SIG-M5 treated with dmso at 0.1 percent for 504 hours (cell line): ENCODE data around the gene ZNF627.
A peak's percentile ranks its signal among the peaks of the same experiment; 100 is the strongest.
"Not testable (repeated sequence)": the region's sequence is repeated elsewhere in the genome, so short reads cannot be mapped to it uniquely, and the experiment has no call there.

ENCODE experiments used
- DNase-seq: peaks from one replicate; lab custom pipeline; 2025; ENCODE audit not compliant: unreplicated experiment; lab: John Stamatoyannopoulos, UW

ZNF627 gene

DNA sequence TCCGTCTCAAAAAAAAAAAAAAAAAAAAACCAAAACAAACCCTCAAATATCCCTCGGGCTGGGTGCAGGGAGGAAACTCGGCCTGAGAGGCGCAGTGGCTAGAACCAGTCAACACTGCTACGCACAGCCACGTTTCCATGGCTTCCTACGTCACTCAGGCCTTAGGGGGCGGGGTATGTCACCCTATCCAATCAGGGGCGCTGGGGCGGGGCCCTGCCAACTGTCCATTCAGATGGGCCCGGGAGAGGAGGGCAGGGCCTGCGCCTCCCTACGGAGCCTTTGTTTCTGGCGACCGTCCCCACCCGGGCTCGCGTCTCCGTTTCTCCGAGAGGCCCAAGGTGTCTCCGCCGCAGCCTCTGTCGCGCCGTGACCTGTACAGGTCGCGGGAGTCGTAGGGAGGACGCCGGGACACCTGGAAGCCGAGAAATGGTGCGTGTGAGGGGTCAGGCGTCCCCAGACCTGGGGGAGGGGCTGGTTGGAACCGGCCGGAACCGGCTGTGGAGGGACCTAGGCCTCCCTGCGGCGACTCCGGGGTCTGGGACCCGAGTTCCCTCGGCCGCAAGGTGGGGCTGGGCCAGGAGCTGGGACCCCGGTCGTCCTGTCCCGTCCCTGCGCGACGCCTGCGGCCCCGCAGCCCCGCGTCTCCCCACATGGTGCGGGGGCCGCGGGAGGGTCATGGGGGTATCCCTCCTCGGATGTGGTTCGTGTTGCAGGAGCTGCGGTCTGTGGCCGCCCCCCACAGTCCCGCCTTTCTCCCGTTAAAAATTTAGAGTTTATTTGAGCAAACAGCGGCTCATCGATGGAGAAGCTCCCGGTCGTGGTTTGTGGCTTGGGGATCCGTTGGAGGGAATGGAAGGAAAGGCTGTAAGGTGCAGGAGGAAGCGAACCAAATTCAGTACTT is at the start of gene ZNF627:
Gene ZNF627 (plus strand): TSS at position 282 of the 901 bp plus-strand sequence. CDS start 145 bp downstream, at position 427.
- peak; percentile 94 for DNase-seq

DNA sequence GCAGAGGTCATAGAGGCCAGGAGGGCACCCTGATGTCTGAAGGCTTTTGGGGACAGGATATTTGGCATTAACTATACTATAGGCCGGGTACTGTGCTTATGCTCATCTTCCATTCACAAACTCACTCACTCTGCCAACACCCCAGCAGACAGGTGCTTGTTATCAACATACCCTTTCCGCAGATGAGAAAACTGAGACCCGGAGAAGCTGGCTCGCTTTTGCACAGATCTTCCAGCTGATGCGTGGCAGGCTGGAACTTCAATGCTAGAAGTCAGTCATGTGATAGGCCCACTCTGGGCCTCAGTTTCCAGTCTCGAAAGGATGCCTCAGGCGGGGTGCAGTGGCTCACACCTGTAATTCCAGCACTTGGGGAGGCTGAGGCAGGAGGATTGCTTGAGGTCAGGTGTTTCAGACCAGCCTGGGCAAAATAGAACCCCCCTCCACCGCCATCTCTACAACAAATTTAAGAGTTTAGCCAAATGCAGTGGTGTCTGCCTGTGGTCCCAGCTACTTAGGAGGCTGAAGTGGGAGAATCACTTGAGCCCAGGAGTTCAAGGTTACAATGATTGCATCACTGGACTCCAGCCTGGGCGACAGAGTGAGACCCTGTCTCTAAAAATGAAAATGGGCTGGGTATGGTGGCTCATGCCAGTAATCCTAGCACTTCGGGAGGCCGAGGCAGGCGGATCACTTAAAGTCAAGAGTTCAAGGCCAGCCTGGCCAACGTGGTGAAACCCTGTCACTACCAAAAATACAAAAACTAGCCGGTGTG is 49.2 kb upstream of the ZNF627 start:
- no peak for DNase-seq

DNA sequence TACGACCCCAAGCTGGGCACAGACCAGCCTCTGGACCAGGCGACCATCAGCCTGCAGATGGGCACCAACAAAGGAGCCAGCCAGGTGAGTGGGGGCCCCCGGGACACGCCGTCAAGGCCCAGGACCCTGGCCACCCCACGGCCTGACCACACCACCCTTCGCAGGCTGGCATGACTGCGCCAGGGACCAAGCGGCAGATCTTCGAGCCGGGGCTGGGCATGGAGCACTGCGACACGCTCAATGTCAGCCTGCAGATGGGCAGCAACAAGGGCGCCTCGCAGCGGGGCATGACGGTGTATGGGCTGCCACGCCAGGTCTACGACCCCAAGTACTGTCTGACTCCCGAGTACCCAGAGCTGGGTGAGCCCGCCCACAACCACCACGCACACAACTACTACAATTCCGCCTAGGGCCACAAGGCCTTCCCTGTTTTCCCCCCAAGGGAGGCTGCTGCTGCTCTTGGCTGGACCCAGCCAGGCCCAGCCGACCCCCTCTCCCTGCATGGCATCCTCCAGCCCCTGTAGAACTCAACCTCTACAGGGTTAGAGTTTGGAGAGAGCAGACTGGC is 47.8 kb upstream of the ZNF627 start:
- DNase-seq = no peak

DNA sequence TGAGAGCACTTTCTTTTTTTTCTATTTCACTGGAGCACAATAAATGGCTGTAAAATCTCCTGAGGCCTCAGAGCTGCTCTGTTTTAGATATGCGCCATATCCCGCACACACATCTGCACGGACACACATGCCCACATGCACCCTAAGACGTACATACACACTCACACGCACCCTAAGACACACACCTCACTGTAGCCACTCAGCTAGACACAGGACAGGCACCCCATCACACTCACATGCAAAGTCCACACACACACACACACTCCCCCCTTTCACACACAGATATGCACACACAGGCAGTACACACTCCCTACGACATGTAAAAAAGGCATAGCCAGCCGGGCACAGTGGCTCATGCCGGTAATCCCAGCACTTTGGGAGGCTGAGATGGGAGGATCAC is 47.0 kb upstream of the ZNF627 start:
- no peak for DNase-seq

DNA sequence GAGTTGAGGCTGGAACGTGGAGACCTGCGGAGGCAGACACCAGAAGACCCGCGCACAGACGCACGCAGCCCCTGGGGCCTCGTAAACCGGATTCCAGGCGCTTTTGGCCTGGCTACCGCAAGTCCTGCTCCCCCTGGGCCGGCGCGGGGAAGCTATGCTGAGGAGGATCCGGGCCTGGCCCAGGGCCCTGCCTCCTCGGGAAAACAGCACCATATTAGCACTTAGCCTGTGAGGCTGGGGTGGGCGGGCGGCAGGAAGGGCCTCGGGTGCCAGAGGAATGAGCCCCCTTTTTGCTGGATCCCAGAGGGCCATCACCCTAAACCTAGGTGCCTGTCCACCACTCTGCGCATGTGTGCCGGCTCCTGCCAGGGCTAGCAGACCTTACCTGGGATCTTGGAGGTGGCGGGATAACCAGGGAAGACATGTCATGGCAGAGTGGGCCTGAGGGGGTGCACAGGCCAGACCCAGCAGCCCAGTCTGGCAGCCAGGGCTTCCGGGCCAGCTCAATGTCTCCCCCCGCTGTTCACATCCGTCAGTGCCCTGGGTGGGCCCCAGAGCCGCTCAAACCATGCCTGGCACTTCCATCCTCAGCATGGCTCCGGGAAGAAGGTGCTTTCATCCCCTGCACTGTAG is 45.6 kb upstream of the ZNF627 start:
- no peak for DNase-seq

DNA sequence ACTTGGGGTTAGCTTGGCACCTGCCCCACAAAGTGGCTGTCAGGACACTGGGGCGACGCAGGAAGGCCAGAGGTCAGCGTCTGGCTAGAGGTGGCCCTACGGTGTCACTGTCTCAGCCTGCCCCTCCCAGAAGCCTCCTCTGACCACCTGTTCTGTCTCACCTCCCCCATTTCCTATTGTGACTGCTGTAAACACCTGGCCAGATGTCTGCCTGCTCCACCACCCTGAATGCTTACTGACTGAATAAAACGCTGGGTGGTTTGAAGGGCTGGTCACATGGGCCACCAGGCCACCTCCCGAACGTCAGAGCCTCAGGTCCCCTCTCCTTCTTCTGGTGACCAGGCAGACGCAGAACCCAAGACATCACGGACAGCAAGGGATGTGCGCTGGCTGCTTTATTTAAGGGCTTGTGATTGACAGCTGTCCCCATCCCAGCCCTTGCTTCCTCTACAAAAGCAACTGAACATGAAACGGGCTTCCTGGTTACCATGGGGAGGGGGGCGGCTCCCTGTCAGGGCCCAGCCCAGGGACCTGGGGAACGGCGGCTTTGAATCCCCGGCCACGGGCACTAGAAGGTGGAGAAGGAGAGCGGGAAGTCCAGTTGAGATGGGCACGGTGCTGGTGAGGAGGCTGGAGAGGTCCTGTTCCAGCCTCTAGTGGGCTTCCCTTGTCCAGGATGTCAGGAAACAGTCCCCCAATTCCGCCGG is 44.5 kb upstream of the ZNF627 start:
- DNase-seq = no peak

DNA sequence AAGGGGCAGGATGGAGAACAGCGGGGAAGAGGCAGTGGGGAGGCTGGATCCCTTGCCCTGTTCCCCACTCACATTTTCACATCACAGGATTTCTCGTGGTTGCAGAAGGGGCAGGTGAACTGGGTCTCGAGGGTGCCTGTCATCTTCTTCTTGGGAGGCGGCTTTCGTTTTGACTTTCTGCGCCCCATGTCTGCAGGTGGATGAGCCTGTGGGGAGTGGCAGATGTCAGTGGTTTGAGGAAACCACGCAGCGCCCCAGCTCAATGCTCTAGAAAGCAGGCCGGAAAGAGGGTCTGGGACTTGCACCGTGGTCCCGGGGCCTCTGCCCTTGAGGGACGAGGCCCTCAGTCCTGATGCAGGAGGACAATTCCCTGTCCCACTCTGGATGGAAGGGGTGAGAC is 43.1 kb upstream of the ZNF627 start:
- DNase-seq = no peak

DNA sequence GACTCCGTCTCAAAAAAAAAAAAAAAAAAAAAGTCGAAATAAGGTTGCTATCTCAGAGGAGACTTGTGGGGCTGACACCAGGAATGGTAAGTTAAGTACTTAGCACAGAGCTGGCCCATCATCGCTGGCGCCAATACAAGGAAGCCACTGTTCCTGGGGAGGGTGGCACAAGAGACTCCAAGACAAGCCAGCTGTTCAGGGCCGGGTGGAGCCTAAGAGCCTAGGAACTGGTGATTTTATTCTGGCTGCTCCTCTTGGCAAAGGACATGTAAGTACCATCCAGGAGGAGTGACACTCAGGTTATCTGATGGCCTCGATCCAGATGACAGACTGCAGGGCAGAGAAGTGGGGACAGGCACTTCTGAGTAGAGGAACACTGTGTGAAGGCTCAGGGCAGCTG is 42.0 kb upstream of the ZNF627 start:
- DNase-seq = no peak

DNA sequence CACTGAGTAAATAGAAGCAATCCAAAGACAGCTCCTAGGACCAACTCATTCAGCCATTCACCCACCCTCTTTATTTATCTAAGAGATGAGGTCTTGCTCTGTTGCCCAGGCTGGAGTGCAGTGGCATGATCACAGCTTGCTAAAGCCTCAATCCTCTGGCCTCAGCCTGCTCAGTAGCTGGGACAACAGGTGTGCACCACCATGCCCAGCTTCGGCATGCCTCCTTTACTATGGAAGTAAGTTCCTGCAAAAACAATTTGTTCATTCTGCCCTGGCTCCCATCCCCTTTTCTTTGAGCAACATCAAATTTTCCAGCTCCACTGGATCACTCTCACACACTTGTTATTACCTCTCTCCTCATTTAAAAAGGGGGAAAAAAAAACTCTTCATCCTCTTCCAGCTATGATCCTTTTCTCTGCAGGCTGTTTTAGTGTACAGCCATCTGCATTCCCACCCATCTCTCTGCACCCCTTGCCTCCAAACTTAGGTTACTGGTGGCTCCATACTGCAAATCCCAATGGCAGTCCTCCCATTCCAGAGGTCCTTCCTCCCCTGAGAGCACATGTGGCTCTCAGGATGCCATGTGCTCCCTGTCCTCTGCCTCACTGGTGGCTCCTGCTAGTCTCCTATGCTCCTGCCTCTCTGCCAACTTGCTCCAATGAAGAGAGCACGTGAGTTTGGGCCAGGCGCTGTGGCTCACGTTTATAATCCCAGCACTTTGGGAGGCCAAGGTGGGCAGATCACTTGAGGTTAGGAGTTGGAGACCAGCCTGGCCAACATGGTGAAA is 40.5 kb upstream of the ZNF627 start:
- no peak for DNase-seq

DNA sequence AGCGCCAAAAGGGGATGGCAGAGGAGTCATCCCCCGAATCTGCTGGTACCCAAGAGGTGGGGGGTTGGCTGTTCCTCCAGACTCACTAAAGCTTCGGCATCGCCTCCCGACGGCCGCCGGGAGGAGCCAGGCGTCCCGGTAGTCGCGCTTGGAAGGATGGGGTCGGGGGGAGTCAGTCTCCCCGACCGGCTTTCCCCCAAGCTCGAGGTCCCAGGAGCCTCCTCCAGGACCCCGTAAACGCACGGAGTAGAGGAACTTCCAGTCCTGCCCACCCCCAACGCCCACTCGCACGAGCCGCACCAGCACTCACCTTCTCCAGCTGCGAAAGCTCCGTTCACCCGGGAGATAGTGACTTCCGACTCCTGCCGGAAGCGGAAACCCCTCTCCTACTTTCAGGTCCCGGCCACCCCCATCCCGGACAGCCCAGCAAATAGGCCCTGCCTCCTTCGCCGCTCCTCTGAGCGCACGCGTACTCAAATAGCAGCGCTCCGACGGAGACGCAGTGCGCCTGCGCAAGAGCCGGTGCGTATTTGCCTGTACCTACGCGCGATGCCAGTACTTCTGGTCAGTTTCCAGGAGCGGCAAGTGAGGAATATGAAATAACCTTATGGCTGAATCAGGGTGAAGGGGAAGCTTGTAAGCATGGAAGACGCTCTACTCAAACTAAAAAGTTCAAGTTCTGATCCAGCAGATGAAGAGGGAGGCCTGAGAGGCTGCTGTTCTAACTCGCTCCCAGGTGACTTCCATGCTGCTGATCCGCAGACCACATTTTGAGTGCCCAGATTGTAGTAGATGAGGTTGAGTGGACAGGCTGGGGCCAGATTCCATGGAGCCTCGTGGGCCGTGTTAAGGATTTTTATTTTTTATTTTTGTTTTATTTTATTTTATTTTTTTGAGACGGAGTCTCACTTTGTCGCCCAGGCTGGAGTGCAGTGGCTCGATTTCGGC is 38.1 kb upstream of the ZNF627 start, which contains the start of gene ELOF1:
Gene ELOF1 (minus strand): TSS at position 350 of the 948 bp plus-strand sequence. CDS start 4,883 bp downstream, outside the sequence.
- DNase-seq = peak; percentile 97

DNA sequence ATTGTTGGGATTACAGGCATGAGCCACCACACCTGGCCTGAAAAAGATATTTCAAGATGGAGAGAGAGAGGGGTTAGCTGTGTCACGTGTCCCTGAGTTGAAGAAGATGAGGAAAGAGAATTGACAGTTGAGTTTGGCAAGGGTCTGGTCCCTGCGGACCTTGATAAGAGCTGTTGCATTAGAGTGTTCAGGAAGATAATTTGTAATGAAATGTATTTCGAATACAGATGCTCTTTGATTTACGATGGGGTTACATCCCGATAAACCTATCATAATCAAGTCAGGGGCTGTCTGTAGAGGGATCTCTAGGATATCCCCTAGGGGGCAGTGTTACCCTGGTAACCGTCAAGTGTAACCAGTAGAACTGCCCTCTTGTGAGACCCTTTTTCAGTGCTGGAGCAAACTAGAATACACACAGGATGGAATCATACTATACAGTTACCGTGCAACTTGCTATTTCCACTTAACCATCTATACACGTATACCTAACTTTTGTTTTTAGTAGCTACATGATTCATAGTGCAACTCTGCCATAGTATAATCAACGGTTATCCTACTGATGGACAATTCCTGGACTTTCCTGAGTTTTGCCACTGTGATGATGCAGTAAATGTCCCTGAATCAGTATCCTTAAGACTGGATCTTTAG is 36.8 kb upstream of the ZNF627 start:
- peak; percentile 75 for DNase-seq

DNA sequence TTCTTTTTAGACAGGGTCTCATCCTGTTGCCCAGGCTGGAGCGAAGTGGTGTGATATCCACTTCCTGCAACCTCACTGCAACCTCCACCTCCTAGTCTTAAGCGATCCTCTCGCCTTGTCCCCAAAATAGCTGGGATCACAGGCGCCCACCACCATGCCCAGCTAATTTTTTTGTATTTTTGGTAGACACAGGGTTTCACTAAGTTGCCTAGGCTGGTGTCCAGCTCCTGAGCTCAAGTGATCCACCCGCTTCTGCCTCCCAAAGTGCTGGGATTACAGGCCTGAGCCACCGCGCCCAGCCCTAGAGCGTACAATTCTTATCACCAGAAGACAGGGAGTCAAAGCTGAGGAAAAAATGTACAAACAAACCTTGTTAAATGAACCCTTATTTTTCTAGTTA is 33.8 kb upstream of the ZNF627 start:
- DNase-seq = no peak

DNA sequence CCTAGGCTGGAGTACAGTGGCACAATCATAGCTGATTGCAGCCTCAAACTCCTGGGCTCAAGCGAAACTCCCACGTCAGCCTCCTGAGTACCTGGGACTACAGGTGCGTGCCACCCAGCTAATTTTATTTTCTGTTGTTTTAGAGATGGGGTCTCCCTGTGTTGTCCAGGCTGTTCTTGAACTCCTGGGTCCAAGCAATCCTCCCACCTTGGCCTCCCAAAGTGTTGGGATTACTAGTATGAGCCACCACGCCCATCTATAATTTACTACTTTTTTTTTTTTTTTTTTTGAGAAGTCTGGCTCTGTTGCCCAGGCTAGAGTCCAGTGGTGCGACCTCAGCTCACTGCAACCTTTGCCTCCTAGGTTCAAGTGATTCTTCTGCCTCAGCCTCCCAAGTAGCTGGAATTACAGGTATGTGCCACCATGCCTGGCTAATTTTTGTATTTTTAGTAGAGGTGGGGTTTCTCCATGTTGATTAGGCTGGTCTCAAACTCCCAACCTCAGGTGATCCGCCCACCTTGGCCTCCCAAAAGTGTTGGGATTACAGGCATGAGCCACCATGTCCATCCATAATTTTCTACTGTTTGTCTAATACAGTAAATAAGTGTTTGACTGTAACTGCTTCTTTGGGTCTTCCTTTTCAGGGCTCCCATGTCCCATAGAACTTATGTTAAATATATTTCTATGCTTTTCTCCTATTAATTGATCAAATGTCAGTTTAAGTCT is 33.0 kb upstream of the ZNF627 start:
- DNase-seq = not testable (repeated sequence)

DNA sequence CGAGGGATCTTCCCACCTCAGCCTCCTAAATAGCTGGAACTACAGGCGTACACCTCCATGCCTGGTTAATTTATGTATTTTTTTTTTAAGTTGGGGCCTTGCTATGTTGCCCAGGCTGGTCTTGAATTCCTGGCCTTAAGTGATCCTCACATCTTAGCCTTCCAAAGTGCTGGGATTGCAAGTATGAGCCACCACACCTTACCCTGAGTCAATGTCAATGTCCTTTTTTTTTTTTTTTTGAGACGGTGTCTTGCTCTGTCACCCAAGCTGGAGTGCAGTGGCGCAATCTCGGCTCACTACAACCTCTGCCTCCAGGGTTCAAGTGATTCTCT is 31.7 kb upstream of the ZNF627 start:
- not testable (repeated sequence) for DNase-seq

DNA sequence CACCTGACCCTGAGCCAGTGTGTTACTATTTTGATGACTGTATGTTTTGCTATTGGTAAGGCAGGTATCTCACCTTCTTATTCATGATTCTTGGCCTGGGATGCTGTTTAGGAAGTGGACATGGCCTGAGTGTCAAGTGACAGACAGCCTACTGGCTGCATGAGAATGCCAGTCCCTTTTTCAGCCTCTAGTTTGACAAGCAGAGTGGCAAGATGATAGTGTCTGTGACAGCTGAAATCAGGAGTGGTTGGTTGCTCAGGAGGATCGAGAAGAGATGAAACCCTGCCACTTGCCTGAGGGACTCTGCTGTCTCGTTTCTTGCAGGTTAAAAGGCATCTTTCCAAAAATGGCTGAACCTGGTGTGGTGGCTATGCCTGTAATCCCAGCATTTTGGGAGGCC is 31.1 kb upstream of the ZNF627 start:
- DNase-seq = no peak

DNA sequence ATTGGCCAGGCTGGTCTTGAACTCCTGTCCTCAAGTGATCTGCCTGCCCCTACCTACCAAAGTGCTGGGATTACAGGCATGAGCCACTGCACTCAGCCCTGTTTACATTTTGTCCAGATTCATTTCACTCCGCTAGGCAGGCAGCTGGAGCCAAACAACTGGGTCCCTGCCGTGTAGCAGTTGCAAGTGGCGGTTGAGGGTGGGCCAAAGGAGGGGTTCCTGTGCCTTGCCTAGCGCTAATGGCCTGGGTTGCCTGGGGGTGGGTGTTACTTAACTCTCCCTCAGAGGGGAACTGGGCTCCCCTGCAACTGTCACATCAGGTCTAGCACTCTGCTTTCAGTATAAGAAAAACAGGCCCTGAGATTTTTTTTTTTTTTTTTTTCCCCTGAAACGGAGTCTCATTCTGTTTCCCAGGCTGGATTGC is 27.2 kb upstream of the ZNF627 start:
- DNase-seq = no peak

DNA sequence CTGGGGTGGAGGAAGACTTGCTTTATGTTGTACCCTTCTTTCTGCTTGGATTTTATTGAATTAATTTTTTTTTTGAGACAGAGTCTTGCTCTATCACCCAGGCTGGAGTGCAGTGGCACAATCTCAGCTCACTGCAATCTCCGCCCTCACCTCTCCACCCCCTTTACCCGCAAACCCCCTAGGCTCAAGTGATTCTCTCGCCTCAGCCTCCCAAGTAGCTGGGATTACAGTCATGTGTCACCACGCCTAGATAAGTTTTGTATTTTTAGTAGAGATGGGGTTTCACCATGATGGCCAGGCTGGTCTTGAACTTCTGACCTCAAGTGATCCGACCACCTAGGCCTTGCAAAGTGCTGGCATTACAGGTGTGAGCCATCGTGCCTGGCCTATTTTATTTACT is 23.9 kb upstream of the ZNF627 start:
- DNase-seq = not testable (repeated sequence)

DNA sequence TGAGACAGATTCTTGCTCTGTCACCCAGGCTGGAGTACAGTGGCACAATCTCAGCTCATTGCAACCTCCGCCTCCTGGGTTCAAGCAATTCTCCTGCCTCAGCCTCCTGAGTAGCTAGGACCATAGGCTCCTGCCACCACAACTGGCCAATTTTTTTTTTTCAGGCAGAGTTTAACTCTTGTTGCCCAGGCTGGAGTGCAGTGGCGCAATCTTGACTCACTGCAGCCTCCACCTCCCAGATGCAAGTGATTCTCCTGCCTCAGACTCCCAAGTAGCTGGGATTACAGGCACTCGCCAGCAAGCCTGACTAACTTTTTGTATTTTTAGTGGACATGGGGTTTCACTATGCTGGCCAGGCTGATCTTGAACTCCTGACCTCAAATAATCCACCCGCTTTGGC is 23.5 kb upstream of the ZNF627 start:
- not testable (repeated sequence) for DNase-seq
